Right ventricle myocardium inferior (tissue), 1 donor: Measurements from ENCODE around the gene DNPH1. TPM values are rescaled to one million over a fixed set of nuclear protein-coding genes. Genes with fewer than 3 reads are reported as not detected.

Experiments
- ATAC-seq: fragments of 200-7000 bp; cut with Tn5 transposase; one replicate; pipeline ENCODE4 v1.9.1; 2020; ENCODE audit warnings: mild to moderate bottlenecking, moderate library complexity
- DNase-seq: peaks from one replicate; pipeline ENCODE4 v3.0.0; 2021; ENCODE audit errors: missing footprints
- intact Hi-C: fragments of 100-400 bp; cut with DNase I; formaldehyde crosslinking; loops from one replicate; pipeline ENCODE4 v1.11.0; 2022
- total RNA-seq: library from RNA; stranded (reverse); fragmentation: NEBNext Ultra II Directional; extraction: Animal tissue kit (Norgen Biotek cat#: 25700); gene quantifications from one replicate; pipeline ENCODE4 v1.2.1, GENCODE V29; 2021
- donor health status: DM: no; HTN: yes; CAD: no; lungs with severe emphysema.

DNPH1 gene
- total RNA-seq, 1 donor from 2014 or later: 29.9 TPM

DNA sequence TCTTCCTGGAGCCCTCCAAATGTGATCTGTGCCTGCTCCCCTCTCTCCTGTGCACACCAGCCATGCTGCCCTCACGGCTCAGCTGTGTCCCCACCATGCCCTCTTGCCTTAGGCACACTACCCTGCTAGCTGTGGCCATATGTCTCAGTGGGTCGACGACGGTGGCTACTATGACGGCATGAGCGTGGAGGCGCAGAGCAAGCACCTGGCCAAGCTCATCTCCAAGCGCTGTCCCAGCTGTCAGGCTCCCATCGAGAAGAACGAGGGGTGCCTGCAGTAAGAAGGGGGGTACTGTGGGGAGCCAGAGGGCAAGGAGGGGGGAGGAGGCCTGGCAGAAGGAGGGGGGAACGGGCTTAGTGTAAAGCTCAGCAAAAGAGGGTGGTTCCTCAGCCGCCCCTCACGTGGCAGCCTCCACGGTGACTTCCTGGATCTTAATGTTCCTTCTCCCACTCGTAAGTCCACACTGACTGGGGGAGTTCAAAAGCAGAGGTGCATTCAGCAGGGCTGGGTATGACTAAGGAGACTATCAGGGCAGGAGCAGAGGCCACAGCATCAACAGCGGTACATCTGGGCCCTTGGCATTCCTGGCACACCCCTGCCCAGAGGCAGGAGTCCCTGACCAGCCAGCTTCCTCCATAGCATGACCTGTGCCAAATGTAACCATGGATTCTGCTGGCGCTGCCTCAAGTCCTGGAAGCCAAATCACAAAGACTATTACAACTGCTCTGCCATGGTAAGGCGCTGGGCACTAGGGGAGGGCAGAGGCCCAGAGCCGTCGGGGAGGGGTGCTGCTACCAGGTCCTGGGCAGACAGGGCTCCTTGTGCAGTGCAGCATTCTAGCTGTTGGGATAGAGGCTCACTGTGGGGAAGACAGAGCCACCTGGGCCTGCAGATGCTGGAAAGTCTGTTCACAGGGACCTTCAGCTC, 8.0 kb downstream of the DNPH1 start:
- DNase-seq (peak; percentile 34), ATAC-seq (peak; percentile 23)
- intact Hi-C loops: no loop called here

DNA sequence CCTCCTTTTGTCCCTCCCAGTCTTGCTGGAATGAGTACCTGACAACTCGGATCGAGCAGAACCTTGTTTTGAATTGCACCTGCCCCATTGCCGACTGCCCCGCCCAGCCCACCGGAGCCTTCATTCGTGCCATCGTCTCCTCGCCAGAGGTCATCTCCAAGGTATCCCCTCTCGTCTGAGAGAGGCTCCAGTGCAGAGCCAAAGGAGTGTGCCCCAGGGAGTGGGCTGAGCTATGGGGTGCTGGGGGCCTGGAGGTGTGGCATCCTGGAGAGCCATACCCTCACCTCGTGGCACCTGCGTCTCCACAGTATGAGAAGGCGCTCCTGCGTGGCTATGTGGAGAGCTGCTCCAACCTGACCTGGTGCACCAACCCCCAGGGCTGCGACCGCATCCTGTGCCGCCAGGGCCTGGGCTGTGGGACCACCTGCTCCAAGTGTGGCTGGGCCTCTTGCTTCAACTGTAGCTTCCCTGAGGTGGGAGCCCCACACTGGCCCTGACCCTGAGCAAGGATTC, 8.8 kb downstream of the DNPH1 start:
- DNase-seq: no peak
- intact Hi-C loops: no loop called here
- ATAC-seq: no peak

DNA sequence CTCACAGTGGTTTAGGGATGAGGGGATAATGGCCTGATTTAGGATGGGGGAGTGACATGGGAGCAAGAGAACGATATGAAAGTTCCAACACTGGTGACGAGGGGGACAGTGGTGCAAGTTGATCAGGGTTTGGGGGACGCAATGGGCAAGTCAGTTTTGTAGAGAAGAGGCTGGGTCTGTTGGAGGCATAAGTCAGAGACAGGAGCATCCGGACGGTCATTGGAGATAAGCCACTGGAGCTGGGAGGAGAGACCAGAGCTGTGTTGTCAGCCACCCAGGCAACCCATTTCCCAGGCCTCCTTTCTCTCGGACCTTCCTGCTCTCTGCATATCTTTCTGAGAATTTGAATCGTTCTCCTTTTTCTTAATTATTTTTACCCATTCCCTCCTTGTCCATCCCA, 9.5 kb downstream of the DNPH1 start:
- no peak for ATAC-seq
- DNase-seq: no peak
- intact Hi-C loops: no loop called here

DNA sequence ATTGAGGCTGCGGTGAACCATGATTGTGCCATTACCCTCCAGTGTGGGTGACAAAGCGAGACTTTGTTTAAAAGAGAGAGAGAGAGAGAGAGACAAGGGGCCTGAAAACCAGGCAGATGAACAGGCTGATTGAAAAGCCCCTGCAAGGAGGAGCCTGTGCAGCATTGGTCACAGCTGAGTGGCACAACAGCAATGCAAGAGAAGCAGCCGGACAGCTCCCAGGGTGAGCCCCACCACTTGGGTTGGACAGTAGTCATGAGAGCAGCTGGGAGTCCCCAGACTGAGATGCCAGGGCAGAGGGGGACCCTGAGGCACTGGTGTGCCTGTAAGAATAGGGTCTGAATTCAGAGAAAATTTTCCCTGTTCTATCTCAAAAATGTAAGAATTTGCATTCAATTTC, 10.2 kb downstream of the DNPH1 start:
- DNase-seq (no peak), ATAC-seq (no peak)
- intact Hi-C loops: no loop called here

DNA sequence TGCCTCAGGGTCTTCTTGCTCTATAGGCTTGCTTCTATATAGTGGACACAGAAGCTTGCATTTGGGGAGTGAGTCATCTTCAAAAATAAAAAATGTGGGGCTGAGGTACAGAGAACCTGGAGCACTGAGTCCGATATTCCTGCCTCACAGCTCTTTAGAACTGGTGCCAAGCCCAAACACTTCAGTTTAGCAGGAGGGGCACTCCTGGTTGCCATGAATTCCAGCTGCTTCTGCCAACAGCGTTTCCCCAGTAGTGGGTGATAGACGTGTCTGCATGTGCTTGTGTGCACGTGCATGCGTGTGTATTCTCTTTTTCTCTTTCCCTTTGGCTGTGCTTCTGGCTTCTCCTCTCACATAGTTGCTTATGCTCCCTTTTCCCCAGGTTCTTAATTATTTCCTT, 11.9 kb downstream of the DNPH1 start:
- intact Hi-C loops: no loop called here
- DNase-seq: no peak
- ATAC-seq: no peak

DNA sequence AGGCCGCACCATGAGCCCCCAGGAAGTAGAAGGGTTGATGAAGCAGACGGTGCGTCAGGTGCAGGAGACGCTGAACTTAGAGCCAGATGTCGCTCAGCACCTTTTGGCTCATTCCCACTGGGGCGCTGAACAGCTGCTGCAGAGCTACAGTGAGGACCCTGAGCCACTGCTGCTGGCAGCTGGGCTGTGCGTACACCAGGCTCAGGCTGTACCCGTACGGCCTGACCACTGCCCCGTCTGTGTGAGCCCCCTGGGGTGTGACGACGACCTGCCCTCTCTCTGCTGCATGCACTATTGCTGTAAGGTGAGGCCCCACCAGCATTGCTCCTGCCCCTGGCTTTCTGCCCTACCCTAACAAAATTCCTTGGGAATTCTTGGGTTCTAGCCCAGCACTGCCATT, 13.1 kb downstream of the DNPH1 start:
- intact Hi-C loops: no loop called here
- DNase-seq: no peak
- no peak for ATAC-seq

DNA sequence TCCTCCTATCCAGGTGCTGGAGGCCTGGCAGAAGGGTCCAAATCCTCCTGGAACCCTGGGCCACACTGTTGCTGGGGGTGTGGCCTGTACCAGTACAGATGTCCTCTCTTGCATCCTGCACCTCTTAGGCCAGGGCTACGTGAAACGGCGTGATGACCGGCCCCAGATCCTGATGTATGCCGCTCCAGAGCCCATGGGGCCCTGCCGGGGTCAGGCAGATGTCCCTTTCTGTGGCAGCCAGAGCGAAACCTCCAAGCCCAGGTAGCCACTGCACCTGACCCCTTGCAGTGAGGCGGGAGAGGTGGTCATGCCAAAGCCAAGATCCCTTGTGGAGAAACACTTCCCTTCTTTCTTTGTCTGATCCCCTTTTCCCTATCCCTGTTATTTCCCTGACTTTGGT, 14.2 kb downstream of the DNPH1 start:
- ATAC-seq: no peak
- intact Hi-C loops: no loop called here
- no peak for DNase-seq

DNA sequence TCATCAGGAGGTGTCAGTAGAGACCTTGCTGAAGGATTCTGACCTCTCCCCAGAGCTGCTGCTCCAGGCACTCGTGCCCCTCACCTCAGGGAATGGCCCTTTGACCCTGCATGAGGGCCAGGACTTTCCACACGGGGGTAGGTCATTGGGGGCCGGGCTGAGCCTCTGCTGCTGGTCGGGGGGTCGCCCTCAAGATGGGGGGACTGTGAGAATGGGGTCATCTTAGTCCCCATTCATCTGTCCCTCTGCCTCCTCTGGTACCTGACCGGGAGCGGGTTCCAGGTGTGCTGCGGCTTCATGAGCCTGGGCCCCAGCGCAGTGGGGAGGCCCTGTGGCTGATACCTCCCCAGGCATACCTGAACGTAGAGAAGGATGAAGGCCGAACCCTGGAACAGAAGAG, 15.8 kb downstream of the DNPH1 start:
- intact Hi-C loops: no loop called here
- ATAC-seq (no peak), DNase-seq (no peak)

DNA sequence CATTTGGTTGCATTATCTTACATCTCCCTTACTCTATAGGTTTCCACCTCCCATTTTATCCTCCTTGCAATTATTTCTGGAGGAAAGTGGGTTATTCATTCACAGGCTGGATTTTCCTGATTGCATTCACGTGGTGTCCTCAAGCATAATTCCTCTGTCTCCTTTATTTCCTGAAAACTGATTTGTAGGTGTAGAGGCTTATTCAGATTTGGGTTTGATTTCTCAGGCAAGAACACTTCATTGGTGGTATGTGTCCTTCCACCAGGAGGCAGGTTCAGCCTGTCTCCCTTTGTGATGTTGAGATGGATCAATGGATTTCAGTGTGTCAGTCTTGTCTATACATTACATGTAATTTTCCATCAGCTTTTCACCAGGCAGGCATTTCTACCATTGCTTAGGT, 17.3 kb downstream of the DNPH1 start:
- no peak for DNase-seq
- intact Hi-C loops: no loop called here
- ATAC-seq: no peak

DNA sequence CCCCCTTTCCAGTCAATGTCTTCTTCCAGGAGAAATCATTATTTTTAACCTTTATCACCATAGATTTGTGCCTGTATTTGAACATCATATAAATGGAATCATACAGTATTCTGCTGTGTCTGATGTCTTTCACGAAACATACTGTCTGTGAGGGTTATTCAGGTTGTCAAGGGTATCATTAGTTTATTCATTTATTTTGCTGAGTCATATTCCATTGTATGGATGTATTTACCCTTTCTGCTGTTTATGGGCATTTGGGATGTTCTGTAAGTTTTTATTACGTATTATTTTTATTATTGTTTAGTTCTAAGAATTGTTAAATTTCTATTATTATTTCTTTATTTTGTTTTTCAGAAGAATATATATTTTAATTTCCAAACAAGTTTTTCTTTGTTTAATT, 22.0 kb downstream of the DNPH1 start:
- ATAC-seq (no peak), DNase-seq (no peak)
- intact Hi-C loops: no loop called here

DNA sequence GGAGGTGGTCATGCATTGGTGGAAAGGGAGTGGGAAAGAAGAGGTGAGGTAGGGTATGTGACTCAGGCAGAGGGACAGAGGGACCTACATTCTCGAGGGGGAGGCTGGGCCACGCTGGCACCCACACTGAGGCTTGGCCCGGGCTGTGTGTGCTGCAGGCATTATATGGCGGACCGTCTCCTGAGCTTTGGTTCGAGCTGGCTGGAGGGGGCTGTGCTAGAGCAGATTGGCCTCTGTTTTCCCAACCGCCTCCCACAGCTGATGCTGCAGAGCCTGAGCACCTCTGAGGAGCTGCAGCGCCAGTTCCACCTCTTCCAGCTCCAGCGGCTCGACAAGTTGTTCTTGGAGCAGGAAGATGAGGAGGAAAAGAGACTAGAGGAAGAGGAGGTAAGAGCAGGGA, 23.4 kb downstream of the DNPH1 start:
- ATAC-seq (no peak), DNase-seq (no peak)
- intact Hi-C loops: no loop called here

DNA sequence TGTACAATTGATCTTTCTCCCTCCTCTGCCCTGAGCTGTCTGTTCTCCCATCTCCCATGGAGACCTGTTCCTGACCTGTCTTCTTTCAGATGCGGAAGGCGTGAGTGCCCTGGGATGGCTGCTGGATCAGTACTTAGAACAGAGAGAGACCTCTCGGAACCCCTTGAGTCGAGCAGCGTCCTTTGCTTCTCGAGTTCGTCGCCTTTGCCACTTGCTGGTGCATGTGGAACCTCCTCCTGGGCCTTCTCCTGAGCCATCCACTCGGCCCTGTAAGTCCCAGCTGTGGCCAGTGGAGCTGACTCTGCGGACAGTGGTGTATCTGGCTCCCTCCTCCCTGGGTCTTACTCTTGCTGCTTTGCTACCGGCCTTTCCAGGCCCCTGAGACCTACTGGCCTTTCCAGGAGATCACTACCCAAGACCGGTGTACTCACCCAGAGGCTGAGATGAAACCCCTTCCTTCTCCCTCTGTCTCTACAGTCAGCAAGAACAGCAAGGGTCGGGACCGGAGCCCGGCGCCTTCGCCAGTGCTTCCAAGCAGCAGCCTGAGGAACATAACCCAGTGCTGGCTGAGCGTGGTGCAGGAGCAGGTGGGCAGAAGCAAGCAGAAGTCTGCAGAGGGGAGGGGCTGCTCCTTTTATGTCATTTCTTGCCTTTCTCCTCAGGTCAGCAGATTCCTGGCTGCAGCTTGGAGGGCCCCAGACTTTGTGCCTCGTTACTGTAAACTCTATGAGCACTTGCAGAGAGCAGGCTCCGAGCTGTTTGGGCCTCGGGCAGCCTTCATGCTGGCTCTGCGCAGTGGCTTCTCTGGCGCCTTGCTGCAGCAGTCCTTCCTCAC, 24.8 kb downstream of the DNPH1 start:
- no peak for ATAC-seq
- intact Hi-C loops: no loop called here
- DNase-seq: no peak

DNA sequence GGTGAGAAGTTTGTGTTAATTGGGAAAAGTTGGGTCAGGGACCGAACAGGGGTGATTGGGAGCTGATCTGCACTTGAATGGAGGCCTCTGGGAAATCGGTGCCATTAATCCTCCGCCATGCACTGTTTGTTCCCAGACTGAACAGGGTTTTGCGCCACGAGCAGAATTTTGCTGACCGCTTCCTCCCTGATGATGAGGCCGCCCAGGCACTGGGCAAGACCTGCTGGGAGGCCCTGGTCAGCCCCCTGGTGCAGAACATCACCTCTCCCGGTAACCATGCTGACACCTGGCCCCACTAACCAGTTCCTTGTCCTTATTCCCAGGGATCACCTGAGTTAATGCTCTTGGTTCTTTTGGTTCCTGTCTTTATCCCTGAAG, 25.6 kb downstream of the DNPH1 start:
- intact Hi-C loops: no loop called here
- DNase-seq: no peak

DNA sequence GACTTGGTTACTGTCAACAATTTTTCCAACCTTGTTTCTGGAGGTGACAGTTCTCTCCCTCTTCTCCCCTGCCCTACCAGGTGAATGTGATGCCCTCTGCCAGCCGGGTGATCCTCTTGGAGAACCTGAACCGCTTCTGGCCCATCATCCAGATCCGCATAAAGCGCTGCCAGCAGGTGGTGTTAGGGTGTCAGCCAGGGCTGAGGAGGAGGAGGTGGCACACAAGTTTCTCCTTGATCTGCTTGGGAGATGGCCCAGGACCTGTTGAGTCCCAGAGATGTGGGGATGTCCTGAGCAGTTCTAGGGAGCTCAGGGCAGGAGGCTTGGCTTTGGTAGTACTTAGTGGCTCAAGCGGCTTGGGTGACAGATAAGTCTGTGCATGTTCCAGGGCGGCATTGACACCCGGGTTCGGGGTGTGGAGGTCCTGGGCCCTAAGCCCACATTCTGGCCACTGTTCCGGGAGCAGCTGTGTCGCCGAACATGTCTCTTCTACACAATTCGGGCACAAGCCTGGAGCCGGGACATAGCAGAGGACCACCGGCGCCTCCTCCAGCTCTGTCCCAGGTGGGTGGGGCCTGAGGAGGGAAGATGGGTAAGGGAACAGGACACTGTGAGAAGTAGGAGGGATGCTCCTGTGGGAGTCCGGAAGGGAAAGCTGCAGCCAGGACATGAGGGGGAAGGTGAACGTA, 26.1 kb downstream of the DNPH1 start:
- ATAC-seq (no peak), DNase-seq (no peak)
- intact Hi-C loops: no loop called here

More for the DNA sequence above, 25.6 kb downstream of the DNPH1 start:
- no peak for ATAC-seq

DNA sequence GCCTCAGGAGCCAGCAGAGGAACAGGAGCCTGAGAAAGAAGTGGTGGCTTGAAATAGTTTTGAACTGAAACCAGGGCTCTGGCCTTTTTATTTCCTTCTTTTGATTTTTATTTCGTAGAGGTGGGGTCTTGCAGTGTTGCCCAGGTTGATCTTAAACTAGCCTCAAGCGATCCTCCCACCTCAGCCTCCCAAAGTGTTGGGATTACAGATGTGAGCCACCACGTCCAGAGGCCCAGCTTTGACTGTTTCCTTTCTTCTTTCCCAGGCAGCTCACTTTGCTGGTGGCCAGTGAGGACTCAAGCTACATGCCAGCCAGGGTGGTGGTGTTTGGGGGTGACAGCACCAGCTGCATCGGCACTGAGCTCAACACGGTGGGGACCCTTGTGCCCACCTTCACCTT, 26.8 kb downstream of the DNPH1 start:
- DNase-seq: no peak
- intact Hi-C loops: no loop called here
- no peak for ATAC-seq

DNA sequence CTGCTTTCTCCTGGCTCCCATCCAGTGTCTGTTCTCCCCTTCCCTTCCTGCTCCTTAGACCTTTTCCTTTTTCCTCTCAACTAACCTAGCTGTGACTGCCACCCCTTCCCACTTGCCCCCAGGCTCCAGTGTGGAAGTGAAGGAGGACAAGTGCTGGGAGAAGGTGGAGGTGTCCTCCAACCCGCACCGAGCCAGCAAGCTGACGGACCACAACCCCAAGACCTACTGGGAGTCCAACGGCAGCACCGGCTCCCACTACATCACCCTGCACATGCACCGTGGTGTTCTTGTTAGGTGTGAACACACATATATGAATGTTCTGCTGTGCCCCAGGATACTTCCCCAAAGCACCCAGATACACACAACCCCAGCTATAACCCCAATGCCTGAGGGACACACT, 28.7 kb downstream of the DNPH1 start:
- DNase-seq (no peak), ATAC-seq (no peak)
- intact Hi-C loops: no loop called here

DNA sequence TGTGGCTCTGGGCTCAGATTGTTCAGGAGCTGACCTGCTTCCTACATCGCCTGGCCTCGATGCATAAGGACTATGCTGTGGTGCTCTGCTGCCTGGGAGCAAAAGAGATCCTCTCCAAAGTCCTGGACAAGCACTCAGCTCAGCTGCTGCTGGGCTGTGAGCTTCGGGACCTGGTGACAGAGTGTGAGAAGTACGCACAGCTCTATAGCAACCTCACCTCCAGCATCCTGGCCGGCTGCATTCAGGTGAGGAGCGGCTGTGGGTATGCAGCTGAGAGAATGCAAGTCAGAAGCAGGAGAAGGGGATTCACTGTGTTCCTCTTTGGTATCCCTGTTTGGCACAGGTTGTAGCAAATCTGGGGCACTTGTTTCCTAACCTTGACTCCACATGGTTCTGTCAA, 29.4 kb downstream of the DNPH1 start:
- intact Hi-C loops: no loop called here
- no peak for ATAC-seq

DNA sequence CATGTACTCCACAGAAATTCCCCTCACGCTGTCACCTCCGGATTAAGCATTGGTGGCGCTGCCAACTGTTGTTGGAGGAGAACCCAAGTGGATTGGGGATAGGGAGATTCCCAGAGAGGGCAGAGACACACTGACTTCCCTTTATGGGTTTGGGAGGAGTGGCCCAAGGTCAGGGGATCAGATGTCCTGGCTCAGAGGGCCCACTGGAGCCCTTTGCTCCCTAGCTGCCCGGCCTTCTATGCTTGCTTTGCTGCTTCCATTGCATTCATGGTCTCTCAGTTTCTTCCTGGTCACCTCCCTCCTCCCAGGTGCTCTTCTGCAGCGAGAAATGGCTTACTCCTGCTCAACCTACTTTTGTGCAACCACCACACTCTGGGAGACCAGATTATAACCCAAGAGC, 32.9 kb downstream of the DNPH1 start:
- ATAC-seq: peak; percentile 16
- intact Hi-C loops: no loop called here

More for the DNA sequence above, 29.4 kb downstream of the DNPH1 start:
- DNase-seq: no peak

DNA sequence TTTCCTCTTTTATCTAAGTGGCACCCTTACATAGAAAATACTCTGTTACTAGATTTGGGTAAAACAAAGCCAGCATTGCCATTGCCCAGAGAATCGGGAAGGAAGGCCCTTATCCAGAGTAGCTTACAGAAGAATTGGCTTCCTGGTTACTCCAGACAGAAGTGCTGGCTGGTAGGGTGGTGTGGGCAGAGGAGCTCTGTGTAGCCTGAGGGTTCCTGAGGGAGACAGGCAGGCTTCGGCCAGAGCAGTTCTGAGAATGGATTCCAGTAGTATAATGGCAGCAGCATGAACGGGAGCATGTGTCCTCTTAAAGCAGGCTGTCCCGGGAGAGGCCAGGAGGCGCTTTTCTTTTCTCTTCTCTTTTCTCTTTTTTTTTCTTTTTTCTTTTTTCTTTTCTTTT, 35.4 kb downstream of the DNPH1 start:
- intact Hi-C loops: no loop called here
- no peak for ATAC-seq
- no peak for DNase-seq

More for the DNA sequence above, 32.9 kb downstream of the DNPH1 start:
- no peak for DNase-seq
